ENCODE results near the gene ANKFY1.

DNA sequence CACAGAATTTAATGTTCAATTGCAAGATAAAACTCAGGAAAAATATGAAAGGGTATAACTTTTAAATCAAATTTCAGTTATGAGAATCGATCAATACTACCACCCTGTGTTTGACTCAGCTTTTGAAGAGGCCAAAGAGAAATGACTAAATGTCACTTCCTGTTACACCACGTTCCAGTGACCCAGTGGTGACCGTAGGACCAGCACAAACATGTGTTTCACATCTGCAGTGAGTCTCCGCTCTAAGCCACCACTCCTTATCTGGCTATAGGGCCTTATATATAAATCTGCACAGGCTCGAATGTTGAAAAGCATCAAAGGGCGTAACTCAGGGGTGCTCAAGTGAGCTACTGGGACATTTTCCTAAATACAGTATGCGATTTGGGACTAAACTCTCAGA, 84.7 kb downstream of the ANKFY1 start:
- TF ChIP-seq CTCF (IDR thresholded peaks at IDR 0.05) (no peak), ETV6 (CRISPR knock-in tag; IDR thresholded peaks at IDR 0.05) (no peak), FOXP1 (CRISPR knock-in tag; IDR thresholded peaks at IDR 0.05; ENCODE audit: borderline replicate concordance) (no peak), ATF2 (CRISPR knock-in tag; IDR thresholded peaks at IDR 0.05; ENCODE audit: borderline replicate concordance, low read depth) (no peak), TEAD4 (CRISPR knock-in tag; IDR thresholded peaks at IDR 0.05) (no peak), ZNF317 (CRISPR knock-in tag; IDR thresholded peaks at IDR 0.05; ENCODE audit: borderline replicate concordance, low read depth) (no peak), ESRRA (CRISPR knock-in tag; IDR thresholded peaks at IDR 0.05; ENCODE audit: borderline replicate concordance) (no peak), NR3C1 (CRISPR knock-in tag; conservative IDR thresholded peaks at IDR 0.05; ENCODE audit: low read depth) (no peak), USF2 (CRISPR knock-in tag; IDR thresholded peaks at IDR 0.05) (no peak)
- TF ChIP-seq, protein P1, sequence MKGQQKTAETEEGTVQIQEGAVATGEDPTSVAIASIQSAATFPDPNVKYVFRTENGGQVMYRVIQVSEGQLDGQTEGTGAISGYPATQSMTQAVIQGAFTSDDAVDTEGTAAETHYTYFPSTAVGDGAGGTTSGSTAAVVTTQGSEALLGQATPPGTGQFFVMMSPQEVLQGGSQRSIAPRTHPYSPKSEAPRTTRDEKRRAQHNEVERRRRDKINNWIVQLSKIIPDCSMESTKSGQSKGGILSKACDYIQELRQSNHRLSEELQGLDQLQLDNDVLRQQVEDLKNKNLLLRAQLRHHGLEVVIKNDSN (CRISPR knock-in tag; IDR thresholded peaks at IDR 0.05), result no peak
